DMS53 treated with DMSO at 0.1 percent for 48 hours (cell line): ENCODE results near the gene ABI1.
A peak's percentile ranks its signal among the peaks of the same experiment; 100 is the strongest.

ENCODE experiments used
- DNase-seq: peaks from one replicate; lab custom pipeline; 2025; ENCODE audit not compliant: unreplicated experiment; lab: John Stamatoyannopoulos, UW

Gene ABI1

DNA sequence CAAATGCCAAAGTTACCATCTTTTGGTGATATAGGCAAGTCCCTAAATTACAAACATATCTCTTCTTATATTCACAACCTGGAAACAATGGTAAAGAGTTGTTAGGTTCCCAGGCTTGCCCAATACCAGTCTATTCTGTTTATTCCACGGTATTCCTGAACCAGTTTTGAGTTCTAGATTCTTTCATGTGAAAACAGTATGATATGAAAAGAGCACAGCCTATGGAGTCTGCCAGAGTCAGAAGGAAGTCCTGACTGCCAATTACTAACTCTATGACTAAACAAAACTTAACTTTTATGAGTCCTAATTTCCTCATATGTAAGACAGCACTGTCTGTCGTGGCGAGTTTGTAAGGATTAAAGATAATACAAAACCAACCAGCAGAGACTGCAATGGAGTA lies 5.6 kb downstream of the ABI1 start:
- DNase-seq = no peak

DNA sequence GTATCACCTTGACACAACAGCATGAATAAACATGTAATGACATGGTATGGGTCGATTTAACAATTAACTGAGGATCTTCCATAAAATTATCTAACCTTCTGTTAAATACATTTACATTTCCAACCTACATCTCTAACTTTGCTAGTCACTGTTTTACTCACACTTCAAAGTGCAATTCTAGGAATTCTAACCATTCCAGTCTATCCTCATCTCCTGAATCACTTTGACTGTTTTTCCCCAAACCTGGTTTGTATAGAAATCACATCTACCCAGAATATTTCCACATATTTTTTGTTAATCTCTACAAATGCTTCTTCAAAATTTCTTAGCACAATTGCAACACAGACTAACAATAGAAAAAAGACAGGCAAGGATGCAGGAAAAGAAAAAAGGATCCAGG lies 6.2 kb downstream of the ABI1 start:
- no peak for DNase-seq

DNA sequence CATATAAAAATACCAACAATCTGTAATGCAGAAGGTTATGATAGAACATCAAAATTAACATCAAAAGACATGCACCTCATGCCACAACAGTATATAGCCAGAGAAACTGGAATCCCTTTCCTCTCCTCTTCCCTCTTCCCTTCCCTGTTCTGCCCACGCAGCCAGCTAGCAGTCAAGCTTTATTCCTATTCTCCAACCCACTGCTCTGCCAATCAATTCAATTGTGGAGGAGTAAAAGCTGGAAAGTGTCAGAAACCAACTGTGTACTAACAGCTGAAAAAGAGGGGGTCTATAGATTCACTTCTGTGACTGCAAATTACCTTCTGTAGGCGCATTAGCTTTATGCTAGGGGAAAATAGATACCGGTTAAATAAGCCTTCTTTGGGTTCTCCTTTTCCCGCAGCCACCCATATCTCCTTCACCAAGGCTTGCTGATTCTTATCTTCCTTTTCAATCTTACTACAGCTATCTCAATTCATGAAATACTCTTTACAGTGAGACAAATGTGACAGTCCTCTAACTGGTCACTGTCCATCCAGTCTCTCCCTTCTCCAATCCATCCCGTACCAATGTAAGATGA lies 16.3 kb downstream of the ABI1 start:
- DNase-seq = no peak

- no peak for DNase-seq
These were observed 17.0 kb downstream of the ABI1 start for GRCh38 chr10:26843736-26844135.

GRCh38 chr10:26841733-26842317 lies 18.9 kb downstream of the ABI1 start:
- peak; percentile 16 for DNase-seq

- DNase-seq = peak; percentile 23
These were observed 19.6 kb downstream of the ABI1 start for GRCh38 chr10:26840938-26841732.

DNA sequence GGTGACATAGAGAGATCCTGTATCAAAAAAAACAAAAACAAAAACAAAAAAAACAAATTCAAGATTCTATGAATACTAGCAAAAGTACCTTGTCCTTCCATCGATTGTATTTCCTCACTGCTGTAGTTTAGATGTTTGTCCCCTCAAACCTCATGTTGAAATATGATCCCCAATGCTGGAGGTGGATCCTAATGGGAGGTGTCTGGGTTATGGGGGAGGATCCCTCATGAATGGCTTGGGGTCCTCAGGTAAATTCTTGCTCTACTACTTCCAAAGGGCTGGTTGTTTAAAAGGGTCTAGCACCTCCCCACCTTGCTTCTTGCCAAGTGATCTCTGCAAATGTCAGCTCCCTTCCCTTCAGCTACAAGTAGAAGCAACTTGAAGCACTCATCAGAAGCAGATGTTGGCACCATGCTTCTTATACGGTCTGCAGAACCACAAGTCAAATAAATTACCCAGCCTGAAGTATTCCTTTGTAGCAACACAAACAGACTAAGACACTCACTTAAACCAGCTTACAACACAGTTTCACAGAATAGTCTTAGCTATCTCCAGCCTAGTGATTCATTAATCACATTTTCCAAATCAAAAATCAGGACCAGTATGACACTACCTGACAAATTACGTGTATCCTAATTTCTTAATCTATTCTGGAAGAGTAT lies 20.7 kb downstream of the ABI1 start:
- DNase-seq = no peak

DNA sequence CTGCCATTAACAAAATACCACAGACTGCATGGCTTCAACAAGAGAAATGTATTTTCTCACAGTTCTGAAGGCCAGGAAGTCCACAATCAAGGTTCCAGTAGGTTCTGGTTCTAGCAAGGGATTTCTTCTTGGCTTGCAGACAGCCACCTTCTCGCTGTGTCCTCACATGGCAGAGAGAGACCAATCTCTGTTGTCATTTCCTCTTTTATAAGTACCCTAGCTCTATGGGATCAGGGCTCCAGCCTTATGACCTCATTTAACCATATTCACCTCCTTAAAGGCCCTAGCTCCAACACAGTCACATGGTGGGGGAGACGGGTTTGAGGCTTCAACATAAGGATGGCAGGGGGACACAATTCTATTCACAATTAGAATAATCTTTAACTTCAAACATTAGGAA lies 23.6 kb downstream of the ABI1 start:
- DNase-seq = no peak

DNA sequence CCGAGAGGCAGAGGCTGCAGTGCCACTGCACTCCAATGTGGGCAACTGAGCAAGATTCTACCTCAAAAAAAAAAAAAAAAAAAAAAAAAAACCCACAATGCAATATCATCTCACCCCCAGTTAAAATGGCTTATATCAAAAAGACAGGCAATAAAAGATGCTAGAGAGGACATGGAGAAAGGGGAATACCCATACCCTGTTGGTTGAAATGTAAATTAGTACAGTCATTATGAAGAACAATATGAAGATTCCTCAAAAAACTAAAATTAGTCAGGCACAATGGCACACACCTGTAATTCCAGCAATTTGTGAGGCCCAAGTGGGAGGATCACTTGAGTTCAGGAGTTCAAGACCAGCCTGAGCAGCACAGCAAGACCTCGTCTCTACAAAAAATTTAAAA lies 25.7 kb downstream of the ABI1 start:
- no peak for DNase-seq

DNA sequence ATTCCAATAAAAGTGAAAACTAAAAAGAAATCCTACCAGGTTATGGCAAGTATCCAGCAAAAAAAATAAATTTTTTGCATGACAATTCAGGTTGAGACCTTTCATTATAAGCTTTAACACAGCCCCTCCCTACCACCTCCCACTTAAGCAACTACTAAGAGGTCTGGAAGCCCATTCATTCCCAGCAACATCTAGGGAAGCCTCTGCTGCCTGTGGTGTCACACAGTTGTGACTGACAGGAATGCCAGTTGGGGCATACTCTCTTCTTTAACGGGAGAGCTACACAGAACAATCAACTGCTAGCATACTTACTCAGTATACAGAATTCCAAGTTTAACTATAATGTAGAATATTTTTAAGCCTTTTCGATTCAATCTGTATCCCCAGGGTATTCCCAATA lies 27.8 kb downstream of the ABI1 start:
- DNase-seq = no peak

- DNase-seq = no peak
These were observed 28.8 kb downstream of the ABI1 start for GRCh38 chr10:26831936-26832335.

GRCh38 chr10:26829810-26830515 lies 30.8 kb downstream of the ABI1 start:
- DNase-seq = no peak

GRCh38 chr10:26824015-26824690 lies 36.6 kb downstream of the ABI1 start:
- no peak for DNase-seq

DNA sequence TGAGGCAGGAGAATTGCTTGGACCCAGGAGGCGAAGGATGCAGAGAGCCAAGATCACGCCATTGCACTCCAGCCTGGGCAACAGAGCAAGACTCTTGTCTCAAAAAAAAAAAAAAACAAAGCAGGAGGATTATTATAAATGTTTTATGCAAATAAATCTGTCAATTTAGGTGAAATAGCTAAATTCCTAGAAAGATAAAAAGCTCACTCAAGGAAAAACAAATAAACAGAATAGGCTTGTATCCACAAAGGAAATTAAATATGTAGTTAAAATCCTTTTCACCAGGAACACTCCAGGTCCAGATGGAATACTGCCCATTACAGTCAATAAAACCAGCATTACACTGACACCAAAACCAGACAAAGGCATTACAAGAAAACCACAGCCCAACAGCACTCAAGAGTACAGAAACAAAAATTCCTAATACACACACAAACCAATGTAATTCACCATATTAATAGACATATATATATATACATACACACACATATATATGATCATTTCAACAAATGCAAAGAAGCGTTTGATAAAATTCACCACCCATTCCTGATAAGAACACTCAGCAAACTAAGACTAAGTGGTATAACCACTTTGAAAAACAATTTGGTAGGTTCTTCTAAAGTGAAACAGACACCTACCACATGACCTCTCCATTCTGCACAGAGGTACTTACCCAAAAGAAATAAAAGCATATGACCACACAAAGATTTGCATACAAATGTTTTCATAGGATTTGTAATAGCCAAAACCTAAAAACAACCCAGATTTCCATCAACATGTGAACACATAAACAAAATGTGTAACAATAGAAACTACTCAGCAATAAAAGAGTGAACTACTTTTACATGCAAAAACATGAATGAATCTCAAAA lies 38.8 kb downstream of the ABI1 start:
- no peak for DNase-seq

GRCh38 chr10:26815500-26815899 lies 45.3 kb downstream of the ABI1 start:
- DNase-seq = no peak

GRCh38 chr10:26810435-26811026 lies 50.2 kb downstream of the ABI1 start:
- DNase-seq = no peak

DNA sequence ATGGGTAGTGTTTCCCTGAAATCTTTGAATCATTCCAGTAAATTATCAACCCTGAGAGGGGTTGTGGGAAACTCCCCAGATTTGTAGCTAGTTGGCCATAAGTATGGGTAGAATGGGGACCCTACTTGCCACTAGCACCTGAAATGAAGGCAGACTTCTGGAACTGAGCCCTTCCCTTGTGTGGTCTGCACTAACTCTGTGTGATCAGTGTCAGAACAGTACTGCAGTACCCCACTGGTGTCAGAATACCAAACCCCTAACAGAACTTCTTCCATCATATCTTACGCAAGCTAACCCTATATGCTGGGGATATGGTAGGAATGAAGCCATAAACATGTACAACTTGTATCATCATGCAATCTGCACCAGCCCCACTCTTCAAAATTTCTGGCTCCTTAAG lies 50.8 kb downstream of the ABI1 start:
- no peak for DNase-seq

GRCh38 chr10:26807532-26807931 lies 53.2 kb downstream of the ABI1 start:
- no peak for DNase-seq

DNA sequence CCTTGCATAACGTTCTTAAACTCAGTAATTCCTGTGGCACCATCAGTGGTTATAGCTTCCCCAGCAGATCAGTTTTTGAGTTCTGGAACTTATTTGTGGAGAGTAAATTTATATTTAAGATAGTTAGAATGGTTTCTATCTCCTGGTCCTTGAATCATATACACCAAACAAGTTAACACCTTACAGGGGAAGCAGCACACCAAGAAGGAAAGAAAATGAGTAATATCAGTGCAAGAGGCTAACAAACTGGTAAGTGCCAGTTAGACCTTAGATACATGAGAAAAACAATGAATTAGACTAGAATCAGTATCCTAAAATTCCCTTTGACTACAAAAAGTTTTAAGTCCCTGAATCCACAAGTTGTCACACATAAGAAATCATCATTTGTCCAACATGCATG lies 54.2 kb downstream of the ABI1 start:
- no peak for DNase-seq
